Activated T-helper 2 cell treated with anti-CD3 and anti-CD28 coated beads, Interferon-gamma antibody, Interleukin-2, Interleukin-4, amounts not matched to agents 10 μg/mL and 5 μg/mL and 100 μg/mL, durations not matched to agents 14 hours and 24 hours and 36 hours (primary cell): ENCODE data around the gene RNF11. TPM values are rescaled to one million over a fixed set of nuclear protein-coding genes. Genes with fewer than 3 reads are reported as not detected.

Source experiments
- DNase-seq: peaks from one replicate; pipeline ENCODE4 v3.0.0; 2021; ENCODE audit warnings: low spot score
- H3K27ac Mint-ChIP-seq: one replicate; pipeline ENCODE4 v1.8.0; 2021; ENCODE audit warnings: mixed read lengths
- H3K27me3 Mint-ChIP-seq: one replicate; pipeline ENCODE4 v1.8.0; 2021; ENCODE audit warnings: low read depth, mixed read lengths
- H3K36me3 Mint-ChIP-seq: one replicate; pipeline ENCODE4 v1.8.0; 2021; ENCODE audit warnings: low read depth, mixed read lengths
- H3K4me1 Mint-ChIP-seq: one replicate; pipeline ENCODE4 v1.8.0; 2021; ENCODE audit warnings: low read depth, mixed read lengths
- H3K4me3 Mint-ChIP-seq: one replicate; pipeline ENCODE4 v1.8.0; 2021; ENCODE audit warnings: low read depth, mild to moderate bottlenecking, moderate library complexity, mixed read lengths
- H3K9me3 Mint-ChIP-seq: one replicate; pipeline ENCODE4 v1.8.0; 2021; ENCODE audit warnings: mixed read lengths
- intact Hi-C: fragments of 100-400 bp; cut with micrococcal nuclease; formaldehyde crosslinking; loops from one replicate; pipeline ENCODE4 v1.15.1; 2023
- total RNA-seq: library from RNA; stranded (reverse); gene quantifications from 2 replicates; pipeline ENCODE4 v1.2.3, GENCODE V29; 2022

Gene RNF11
- total RNA-seq, 1 donor from 2014 or later: 65.6 TPM

DNA sequence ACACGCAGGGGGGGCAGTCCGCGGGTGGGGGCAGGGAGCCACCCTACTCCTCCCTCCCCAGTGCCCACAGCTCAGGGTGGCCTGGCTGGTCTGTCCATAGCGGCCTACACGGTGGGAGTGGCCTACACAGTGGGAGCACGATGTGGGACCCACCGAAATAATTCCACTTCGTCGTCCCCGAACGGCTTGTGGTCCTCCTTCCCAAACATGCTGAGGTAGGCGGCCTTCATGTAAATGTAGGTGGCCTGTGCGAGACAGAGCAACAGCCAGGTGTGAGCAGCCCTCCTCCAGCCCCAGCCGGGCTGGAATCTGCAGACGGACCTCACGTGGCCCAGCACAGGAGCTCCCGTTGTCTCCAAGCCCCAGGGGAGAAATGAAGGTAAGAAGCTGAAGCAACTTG lies 59.9 kb downstream of the RNF11 start:
- no peak overlapping the region for H3K27ac Mint-ChIP-seq
- peaks cover 34% of the 10 kb centered on the region for H3K4me1 Mint-ChIP-seq
- intact Hi-C loops: loop anchor here (1.0 to 2.0 kb wide), 2 partner anchors 60 to 103 kb away; partner anchors contain the start of gene RNF11
- DNase-seq: no peak
- H3K36me3 Mint-ChIP-seq: no peaks in the 10 kb centered on the region
- H3K27me3 Mint-ChIP-seq: no peaks in the 10 kb centered on the region
- H3K4me3 Mint-ChIP-seq: no peak overlapping the region
- no peaks in the 10 kb centered on the region for H3K9me3 Mint-ChIP-seq

DNA sequence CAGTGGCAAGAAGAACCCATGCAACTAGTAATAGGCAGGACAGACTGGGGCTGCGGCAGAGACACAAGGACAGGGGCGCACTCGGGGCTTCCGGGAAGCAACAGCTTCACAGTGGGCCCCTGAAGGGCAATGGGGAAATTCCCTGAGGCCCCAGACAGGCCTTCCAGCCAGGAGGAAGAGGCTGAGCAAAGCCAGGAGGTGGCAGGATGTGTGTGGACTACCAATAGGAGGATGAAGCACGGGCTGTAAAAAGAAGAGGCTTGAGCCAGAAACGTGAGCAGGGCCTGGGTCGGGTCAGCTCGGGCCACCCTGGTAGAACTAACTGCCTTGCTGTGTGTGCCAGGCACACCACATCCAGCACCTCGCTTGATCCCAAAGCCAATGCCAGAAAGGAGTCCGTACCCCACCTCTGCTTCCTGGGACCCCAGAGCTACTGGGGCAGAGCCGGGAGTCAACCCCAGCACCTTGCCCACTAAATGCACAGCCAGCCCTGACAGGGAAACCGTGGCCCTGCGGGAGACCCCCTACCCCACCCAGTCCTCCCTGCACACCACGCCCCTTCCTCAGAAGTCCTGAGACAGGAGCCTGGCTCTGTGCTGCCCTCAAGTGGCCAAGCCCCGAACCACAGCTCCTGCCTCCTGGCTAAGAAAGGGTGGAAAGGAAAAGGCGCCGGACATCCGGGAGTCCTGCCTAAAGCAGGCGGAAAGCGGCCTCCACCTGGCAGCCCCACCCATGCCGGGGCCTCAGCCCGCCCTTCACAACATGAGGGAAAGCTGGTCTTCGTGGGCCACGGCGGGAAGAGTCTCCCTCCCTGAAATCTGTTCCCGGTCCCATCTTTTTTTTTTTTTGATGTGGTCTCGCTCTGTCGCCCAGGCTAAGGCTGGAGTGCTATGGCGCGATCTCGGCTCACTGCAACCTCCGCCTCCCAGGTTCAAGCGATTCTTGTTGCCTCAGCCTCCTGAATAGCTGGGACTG lies 60.6 kb downstream of the RNF11 start:
- Mint-ChIP-seq H3K4me3 (peak overlapping the region; percentile 41), H3K27me3 (no peaks in the 10 kb centered on the region), H3K9me3 (no peaks in the 10 kb centered on the region), H3K36me3 (no peaks in the 10 kb centered on the region), H3K4me1 (peaks cover 38% of the 10 kb centered on the region), H3K27ac (peak overlapping the region; percentile 51)
- intact Hi-C loops: loop anchor here (1.0 to 2.0 kb wide), 2 partner anchors 60 to 104 kb away; partner anchors contain the start of gene RNF11
- DNase-seq: peak; percentile 70

DNA sequence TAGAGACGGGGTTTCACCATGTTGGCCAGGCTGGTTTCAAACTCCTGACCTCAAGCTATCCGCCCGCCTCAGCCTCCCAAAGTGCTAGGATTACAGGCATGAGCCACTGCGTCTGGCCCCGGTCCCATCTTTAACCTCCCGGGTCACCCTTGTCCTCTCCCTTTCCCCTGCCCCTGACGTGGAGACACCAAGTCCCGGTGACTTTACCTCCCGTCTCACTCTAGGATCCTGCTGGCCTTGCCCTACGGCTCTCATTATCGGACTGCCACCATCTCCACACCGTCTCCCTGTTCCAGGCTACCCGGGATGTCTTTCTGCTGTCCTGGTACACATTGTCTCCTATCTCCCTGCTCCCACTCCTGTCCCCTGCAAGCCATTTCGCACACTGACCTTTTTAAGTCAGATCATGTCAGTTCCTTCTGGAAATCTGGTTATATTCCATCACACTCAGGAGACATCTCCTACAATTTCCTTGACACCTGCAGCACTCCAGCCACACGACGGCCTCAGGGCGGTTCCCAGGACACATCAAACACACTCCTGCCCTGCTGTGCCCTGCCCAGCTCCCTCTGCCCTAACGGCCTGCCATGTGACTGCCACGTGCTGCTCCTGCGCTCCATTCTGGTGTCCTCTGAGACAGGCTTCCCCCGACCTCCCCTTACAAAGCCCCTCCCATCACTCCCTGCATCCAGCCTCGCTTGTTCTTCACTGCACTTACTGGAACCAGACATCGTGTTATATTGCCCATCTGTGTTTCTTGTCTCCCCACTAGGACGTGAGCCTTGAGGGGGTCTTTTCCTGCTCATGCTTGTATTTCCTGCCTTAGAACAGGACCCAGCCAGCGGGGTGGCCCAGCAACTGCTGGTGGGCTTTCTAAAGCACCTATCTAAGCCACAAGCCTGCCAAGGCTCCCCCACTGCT lies 61.6 kb downstream of the RNF11 start:
- Mint-ChIP-seq H3K4me3 (peak overlapping the region; percentile 41), H3K9me3 (no peaks in the 10 kb centered on the region), H3K4me1 (peaks cover 42% of the 10 kb centered on the region), H3K36me3 (no peaks in the 10 kb centered on the region), H3K27ac (peak overlapping the region; percentile 56), H3K27me3 (no peaks in the 10 kb centered on the region)
- no peak for DNase-seq
- intact Hi-C loops: loop anchor here (2.0 kb wide), 1 partner anchor 105 kb away; no protein-coding TSS in a partner anchor

DNA sequence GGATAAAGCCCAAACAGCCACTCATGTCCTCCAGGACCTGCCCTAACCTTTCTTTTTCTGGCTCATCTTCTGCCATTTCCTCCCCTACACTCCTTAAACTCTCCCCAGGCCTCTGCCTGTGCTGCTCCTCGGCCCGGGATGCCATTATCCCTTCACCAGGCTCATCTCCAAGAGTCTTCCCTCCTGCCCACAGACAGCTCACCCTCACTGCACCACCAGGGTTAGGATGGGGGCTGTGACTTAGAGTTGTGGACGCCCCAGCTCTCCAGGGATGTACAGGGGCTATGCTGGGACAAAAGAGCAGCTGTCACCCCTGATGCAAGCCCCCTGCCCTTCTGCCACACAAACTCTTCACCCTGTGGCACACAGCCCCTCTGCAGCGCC lies 62.2 kb downstream of the RNF11 start:
- Mint-ChIP-seq H3K4me3 (no peak overlapping the region), H3K27me3 (no peaks in the 10 kb centered on the region), H3K9me3 (no peaks in the 10 kb centered on the region), H3K4me1 (peaks cover 42% of the 10 kb centered on the region), H3K36me3 (no peaks in the 10 kb centered on the region), H3K27ac (no peak overlapping the region)
- no peak for DNase-seq
- intact Hi-C loops: no loop called here

DNA sequence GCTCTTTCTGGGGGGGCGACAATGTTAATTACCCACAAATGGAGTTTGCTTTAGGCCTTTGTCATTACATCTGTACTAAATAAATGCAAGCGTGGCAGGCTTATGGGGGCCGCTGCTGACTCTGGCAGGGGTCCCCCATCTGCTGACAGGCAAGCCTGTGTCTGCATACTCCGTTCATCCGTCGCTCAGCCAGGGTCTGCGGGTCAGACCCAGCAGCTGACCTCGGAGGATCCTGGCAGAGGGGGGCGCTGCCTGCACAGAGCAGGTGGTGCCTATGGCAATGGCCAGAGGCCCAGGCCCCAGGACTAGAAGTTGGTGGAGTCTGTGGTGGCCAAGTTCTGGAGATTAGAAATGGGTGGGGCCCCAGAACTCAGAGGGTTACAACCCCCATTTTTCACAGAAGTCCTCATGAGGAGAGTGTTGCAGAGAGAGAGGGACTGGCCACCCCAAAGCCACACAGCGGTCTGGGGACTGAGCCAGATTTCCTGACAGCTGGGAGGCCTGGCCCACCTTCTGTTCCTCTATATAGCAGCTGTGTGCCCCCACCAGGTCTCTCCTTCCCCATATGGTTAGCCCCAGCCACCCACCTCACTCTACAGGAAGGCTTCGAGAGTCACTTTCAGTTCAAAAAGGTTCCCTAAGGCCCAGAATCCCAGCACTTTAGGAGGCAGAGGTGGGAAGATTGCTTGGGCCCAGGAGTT lies 63.3 kb downstream of the RNF11 start:
- intact Hi-C loops: no loop called here

DNA sequence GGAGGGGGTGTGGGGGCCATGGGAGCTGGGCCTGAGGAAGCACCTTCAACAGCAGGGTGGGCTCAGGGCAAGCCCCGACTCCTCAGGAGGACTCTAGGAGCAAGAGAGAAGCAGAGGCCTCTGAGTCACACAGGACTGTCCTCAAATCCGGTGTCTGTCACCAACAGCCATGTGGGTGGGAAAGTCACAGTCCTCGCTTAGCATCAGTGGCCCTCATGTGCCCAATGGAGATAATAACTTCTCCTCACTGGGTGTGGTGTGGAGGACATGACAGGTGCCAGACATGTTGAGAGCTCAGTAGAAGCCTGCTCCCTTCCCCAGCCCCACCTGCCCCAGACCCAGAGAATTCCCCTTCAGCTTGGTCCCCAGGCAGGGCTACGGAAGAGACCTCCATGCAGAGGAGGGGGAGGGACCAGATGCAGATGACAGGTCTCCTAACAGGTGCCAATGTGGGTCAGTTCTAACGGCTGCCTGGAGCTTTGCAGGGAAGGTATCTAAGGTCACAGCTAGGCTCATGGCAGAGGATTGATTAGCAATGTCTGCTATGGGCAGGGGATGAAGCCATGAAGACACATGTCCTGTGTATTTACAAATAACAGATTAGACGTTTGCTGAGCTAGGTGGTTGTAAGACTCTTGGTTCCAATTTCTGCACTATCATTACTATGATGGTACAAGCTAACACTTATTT lies 64.1 kb downstream of the RNF11 start:
- no peak for DNase-seq
- no peaks in the 10 kb centered on the region for H3K9me3 Mint-ChIP-seq
- no peak overlapping the region for H3K4me3 Mint-ChIP-seq
- H3K4me1 Mint-ChIP-seq: peaks cover 42% of the 10 kb centered on the region
- no peaks in the 10 kb centered on the region for H3K36me3 Mint-ChIP-seq
- H3K27me3 Mint-ChIP-seq: no peaks in the 10 kb centered on the region
- peak overlapping the region; percentile 33 for H3K27ac Mint-ChIP-seq
- intact Hi-C loops: loop anchor here (2.0 kb wide), 1 partner anchor 15 kb away; no protein-coding TSS in a partner anchor

More for the DNA sequence above, 63.3 kb downstream of the RNF11 start:
- Mint-ChIP-seq H3K9me3 (no peaks in the 10 kb centered on the region), H3K27ac (no peak overlapping the region), H3K36me3 (no peaks in the 10 kb centered on the region), H3K4me3 (no peak overlapping the region), H3K4me1 (peaks cover 47% of the 10 kb centered on the region), H3K27me3 (no peaks in the 10 kb centered on the region)
- DNase-seq: no peak

DNA sequence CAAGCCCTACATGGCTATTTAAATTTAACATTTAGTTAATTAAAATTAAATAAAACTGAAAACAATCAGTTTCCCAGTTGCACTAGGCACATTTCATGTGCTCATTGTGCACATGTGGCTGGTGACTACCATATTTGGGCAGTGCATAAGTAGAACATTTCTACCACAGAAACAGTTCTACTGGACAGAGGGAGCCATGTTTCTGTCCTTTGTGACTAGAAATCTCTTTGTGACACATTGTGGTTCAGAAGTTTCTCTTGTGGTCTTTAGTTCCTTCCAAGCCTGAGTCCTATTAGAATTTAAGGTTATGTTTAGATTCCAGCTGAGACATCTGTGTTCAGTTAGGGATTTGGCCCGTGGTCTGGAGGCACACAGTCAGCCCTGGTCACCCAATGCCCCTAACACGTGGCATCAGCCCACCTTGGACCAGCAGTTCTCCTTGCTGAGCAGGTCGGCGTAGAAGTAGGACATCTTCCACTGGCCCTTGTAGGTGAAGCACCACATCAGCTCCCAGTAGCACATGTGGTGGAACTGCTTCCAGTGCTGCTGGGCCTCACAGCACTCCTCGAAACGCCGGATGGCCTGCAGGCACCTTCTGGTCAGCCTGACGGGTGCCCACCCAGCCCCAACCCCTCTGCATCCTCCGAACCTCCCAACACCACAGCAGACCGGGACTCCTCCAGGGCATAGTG lies 65.2 kb downstream of the RNF11 start:
- Mint-ChIP-seq H3K27ac (no peak overlapping the region), H3K4me1 (peaks cover 34% of the 10 kb centered on the region), H3K36me3 (no peaks in the 10 kb centered on the region), H3K4me3 (no peak overlapping the region), H3K27me3 (no peaks in the 10 kb centered on the region), H3K9me3 (no peaks in the 10 kb centered on the region)
- intact Hi-C loops: loop anchor here (2.0 kb wide), 1 partner anchor 16 kb away; no protein-coding TSS in a partner anchor
- no peak for DNase-seq

DNA sequence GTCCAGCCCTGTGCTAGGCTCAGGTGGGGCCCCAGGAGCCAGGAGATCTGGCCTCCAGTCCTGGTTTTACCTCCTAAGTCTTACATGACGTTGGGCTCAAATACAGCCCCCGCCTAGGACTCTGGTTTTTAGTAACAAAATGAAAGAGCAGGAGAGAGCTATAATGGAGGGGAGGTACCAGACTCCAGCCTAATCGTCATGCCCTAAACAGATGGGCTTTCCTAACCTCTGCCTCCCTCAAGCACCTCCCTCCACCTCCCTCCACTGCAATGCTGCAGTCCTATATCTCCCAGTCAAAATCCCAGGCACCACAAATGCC lies 65.7 kb downstream of the RNF11 start:
- H3K36me3 Mint-ChIP-seq: no peaks in the 10 kb centered on the region
- intact Hi-C loops: loop anchor here (2.0 kb wide), 1 partner anchor 17 kb away; no protein-coding TSS in a partner anchor
- peaks cover 29% of the 10 kb centered on the region for H3K4me1 Mint-ChIP-seq
- no peaks in the 10 kb centered on the region for H3K27me3 Mint-ChIP-seq
- H3K4me3 Mint-ChIP-seq: no peak overlapping the region
- DNase-seq: no peak
- no peak overlapping the region for H3K27ac Mint-ChIP-seq
- no peaks in the 10 kb centered on the region for H3K9me3 Mint-ChIP-seq

DNA sequence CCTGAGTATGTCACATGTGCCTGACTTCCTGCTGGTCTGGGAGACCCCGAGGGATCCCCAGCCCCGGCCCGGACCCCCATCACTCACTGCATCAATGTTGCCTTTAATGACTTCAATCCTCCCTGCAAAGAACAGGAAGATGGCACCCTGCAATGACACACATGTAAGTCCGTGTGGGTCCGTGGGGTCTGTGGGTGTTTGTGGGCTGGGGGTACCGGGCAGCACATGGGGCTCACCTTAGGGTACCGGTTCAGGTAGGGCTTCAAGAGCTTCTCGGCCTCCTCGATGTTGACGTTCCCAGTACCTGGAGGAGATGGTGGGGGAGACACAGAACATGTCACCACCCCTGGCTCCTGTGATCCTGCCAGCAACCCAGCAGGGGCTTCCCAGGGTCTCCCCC lies 66.2 kb downstream of the RNF11 start:
- H3K27me3 Mint-ChIP-seq: no peaks in the 10 kb centered on the region
- no peak overlapping the region for H3K27ac Mint-ChIP-seq
- no peaks in the 10 kb centered on the region for H3K36me3 Mint-ChIP-seq
- intact Hi-C loops: no loop called here
- no peak overlapping the region for H3K4me3 Mint-ChIP-seq
- no peak for DNase-seq
- peaks cover 29% of the 10 kb centered on the region for H3K4me1 Mint-ChIP-seq
- no peaks in the 10 kb centered on the region for H3K9me3 Mint-ChIP-seq

DNA sequence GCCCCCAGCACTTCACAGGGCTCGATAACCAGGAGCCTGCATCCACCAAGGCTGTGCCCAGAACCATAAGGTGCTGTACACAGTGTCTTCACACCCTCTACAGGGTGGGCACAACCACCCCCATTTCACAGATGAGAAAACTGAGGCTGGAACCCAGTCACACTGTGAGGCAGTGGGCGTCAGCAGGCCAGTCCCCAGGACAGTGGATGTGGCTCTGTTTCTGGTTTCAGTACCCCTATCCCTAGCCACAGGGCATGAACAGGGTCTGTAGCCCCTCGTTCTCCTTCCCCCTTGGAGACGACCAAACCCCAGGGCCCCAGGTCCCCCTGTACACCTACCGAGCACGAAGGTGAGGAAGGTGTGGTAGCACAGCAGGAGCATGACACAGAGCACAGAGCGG lies 66.7 kb downstream of the RNF11 start:
- intact Hi-C loops: no loop called here
- no peak for DNase-seq
- H3K36me3 Mint-ChIP-seq: no peaks in the 10 kb centered on the region
- no peak overlapping the region for H3K27ac Mint-ChIP-seq
- H3K4me3 Mint-ChIP-seq: no peak overlapping the region
- no peaks in the 10 kb centered on the region for H3K9me3 Mint-ChIP-seq
- H3K27me3 Mint-ChIP-seq: no peaks in the 10 kb centered on the region
- peaks cover 25% of the 10 kb centered on the region for H3K4me1 Mint-ChIP-seq

DNA sequence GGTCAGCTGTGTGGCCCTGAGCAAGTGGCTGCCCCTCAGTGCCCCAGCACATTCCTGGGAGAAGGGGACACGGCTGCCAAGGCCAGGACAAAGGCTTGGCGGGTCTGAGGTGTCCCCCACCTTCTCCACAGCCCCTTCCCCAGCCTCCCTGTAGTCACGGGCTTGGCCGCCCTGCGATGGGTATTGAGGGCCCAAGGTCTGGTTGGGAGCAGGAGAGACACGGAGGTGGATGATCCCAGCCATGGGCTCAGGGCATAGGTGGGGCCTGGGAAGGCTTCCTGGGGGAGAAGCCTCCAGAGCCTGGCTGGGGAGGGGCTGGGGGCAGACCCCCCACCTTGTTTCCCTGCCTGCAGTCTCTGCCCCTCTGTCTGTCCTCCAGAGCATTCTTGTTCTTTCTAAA lies 67.2 kb downstream of the RNF11 start:
- intact Hi-C loops: no loop called here
- Mint-ChIP-seq H3K36me3 (no peaks in the 10 kb centered on the region), H3K27ac (peak overlapping the region; percentile 75), H3K9me3 (no peaks in the 10 kb centered on the region), H3K27me3 (no peaks in the 10 kb centered on the region), H3K4me1 (peaks cover 25% of the 10 kb centered on the region), H3K4me3 (no peak overlapping the region)
- DNase-seq: no peak
